Nephron (organoid): ENCODE results near the gene SLC38A10.

Experiments
- H3K27ac Mint-ChIP-seq, 3 experiments: 2 replicates each; pipeline ENCODE4 v1.8.0; 2020; ENCODE audit warnings: mixed read lengths in 3 of 3, mild to moderate bottlenecking in 2 of 3, moderate library complexity in 1 of 3
- H3K27me3 Mint-ChIP-seq: 2 replicates; pipeline ENCODE4 v1.8.0; 2021; ENCODE audit warnings: low read depth, mild to moderate bottlenecking, moderate library complexity, mixed read lengths
- H3K36me3 Mint-ChIP-seq: 2 replicates; pipeline ENCODE4 v1.8.0; 2020; ENCODE audit warnings: low read depth, mixed read lengths
- H3K4me1 Mint-ChIP-seq: 2 replicates; pipeline ENCODE4 v1.8.0; 2020; ENCODE audit warnings: mixed read lengths
- H3K4me3 Mint-ChIP-seq, 3 experiments: 2 replicates each; pipeline ENCODE4 v1.8.0; 2020; ENCODE audit warnings: mild to moderate bottlenecking in 3 of 3, mixed read lengths in 3 of 3, moderate library complexity in 2 of 3
- H3K9me3 Mint-ChIP-seq: 2 replicates; pipeline ENCODE4 v1.8.0; 2020; ENCODE audit warnings: mixed read lengths
- TF ChIP-seq, protein P1 (sequence below), 3 experiments: fragments of 200-600 bp; sonication (generic); IDR thresholded peaks; one replicate each; pipeline ENCODE4 v1.5.0; 2021; ENCODE audit warnings: antibody characterized with exemption in 3 of 3; ENCODE audit not compliant: unreplicated experiment in 3 of 3

Gene SLC38A10

GRCh38 chr17:81277421-81277820 is 17.7 kb downstream of the SLC38A10 start:
- Mint-ChIP-seq H3K9me3 (no peaks in the 10 kb centered on the region), H3K27me3 (no peaks in the 10 kb centered on the region), H3K36me3 (peaks cover 34% of the 10 kb centered on the region), H3K4me1 (peaks cover 8% of the 10 kb centered on the region), H3K4me3 (no peak overlapping the region), H3K27ac (peak overlapping the region in 2 of 3 experiments; percentile 48 to 63)
- TF ChIP-seq, protein P1, sequence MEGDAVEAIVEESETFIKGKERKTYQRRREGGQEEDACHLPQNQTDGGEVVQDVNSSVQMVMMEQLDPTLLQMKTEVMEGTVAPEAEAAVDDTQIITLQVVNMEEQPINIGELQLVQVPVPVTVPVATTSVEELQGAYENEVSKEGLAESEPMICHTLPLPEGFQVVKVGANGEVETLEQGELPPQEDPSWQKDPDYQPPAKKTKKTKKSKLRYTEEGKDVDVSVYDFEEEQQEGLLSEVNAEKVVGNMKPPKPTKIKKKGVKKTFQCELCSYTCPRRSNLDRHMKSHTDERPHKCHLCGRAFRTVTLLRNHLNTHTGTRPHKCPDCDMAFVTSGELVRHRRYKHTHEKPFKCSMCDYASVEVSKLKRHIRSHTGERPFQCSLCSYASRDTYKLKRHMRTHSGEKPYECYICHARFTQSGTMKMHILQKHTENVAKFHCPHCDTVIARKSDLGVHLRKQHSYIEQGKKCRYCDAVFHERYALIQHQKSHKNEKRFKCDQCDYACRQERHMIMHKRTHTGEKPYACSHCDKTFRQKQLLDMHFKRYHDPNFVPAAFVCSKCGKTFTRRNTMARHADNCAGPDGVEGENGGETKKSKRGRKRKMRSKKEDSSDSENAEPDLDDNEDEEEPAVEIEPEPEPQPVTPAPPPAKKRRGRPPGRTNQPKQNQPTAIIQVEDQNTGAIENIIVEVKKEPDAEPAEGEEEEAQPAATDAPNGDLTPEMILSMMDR (IDR thresholded peaks at IDR 0.05; ENCODE audit: unreplicated experiment in 3 of 3) = no peak

DNA sequence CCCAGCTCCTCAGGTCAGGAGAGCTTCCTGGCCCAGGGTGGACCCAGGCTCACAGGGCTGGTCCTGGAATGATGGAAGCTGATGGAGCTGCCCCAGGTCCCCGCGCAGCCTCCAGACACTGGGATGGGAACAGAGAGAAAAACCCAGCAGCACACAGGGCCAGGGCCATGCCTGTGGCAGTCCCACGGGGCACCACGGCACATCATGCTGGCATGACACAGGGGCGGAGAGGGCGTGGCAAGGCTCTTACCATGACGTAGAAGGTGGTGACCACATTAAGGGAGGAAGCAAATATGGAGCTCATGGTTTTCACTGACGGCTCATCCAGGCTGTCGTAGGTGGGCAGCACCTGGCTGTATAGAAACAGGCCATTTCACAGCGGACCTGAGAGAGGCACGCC is 18.3 kb downstream of the SLC38A10 start:
- Mint-ChIP-seq H3K27ac (no peak overlapping the region), H3K4me3 (no peak overlapping the region), H3K27me3 (no peaks in the 10 kb centered on the region), H3K9me3 (no peaks in the 10 kb centered on the region), H3K4me1 (peaks cover 8% of the 10 kb centered on the region), H3K36me3 (peaks cover 35% of the 10 kb centered on the region)
- TF ChIP-seq, protein P1 (IDR thresholded peaks at IDR 0.05; ENCODE audit: unreplicated experiment in 3 of 3) = no peak

DNA sequence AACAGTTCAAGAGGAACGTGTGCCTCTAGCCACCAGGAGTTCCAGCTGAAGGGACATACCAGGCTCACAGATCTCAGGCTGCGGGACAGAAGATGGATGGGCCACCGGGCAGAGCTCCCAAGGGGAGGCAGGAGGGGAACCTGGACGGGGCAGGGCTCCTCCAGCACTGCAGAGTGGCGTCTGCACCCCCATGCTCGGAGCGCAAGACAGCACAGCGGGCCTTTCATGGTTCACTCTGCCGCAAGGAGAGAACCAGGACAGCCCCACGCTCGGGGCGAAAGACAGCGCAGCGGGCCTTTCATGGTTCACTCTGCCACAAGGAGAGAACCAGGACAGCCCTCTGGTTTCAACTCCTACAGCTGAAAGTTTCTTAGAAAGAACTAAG is 20.6 kb downstream of the SLC38A10 start:
- no peak overlapping the region for H3K27ac Mint-ChIP-seq
- H3K27me3 Mint-ChIP-seq = no peaks in the 10 kb centered on the region
- H3K36me3 Mint-ChIP-seq = peaks cover 42% of the 10 kb centered on the region
- H3K4me1 Mint-ChIP-seq = peaks cover 8% of the 10 kb centered on the region
- no peaks in the 10 kb centered on the region for H3K9me3 Mint-ChIP-seq
- TF ChIP-seq, protein P1 (IDR thresholded peaks at IDR 0.05; ENCODE audit: unreplicated experiment in 3 of 3) = no peak
- H3K4me3 Mint-ChIP-seq = no peak overlapping the region

GRCh38 chr17:81273698-81274470 is 21.2 kb downstream of the SLC38A10 start:
- Mint-ChIP-seq H3K4me1 (peaks cover 8% of the 10 kb centered on the region), H3K27me3 (no peaks in the 10 kb centered on the region), H3K4me3 (no peak overlapping the region), H3K36me3 (peaks cover 48% of the 10 kb centered on the region), H3K27ac (no peak overlapping the region), H3K9me3 (no peaks in the 10 kb centered on the region)
- TF ChIP-seq, protein P1 (IDR thresholded peaks at IDR 0.05; ENCODE audit: unreplicated experiment in 3 of 3) = no peak

GRCh38 chr17:81272616-81273015 is 22.5 kb downstream of the SLC38A10 start:
- TF ChIP-seq, protein P1 (IDR thresholded peaks at IDR 0.05; ENCODE audit: unreplicated experiment in 3 of 3) = no peak
- Mint-ChIP-seq H3K27ac (no peak overlapping the region), H3K9me3 (no peaks in the 10 kb centered on the region), H3K4me1 (peaks cover 7% of the 10 kb centered on the region), H3K4me3 (no peak overlapping the region), H3K36me3 (peaks cover 59% of the 10 kb centered on the region), H3K27me3 (no peaks in the 10 kb centered on the region)

DNA sequence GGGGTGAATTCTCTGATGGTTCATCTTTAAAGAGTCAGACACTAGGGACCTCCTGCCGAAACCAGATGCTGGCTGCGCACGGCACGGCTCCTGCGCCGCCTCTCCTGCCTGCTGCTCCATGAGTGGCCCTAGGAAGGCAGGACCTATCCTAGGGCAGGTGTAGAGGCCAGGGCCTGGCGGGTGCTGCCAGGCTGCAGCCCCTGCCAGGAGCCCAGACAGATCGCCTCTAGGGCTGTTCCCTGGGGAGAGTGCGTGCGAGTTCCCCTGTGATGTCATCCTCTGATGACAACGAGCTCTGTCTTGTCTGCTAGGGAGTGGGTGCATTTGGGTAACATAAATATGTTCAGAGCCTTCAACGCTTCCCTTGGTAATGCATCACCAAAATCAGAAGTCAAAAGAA is 23.9 kb downstream of the SLC38A10 start:
- Mint-ChIP-seq H3K4me1 (no peaks in the 10 kb centered on the region), H3K36me3 (peaks cover 64% of the 10 kb centered on the region), H3K27me3 (no peaks in the 10 kb centered on the region), H3K27ac (no peak overlapping the region), H3K9me3 (no peaks in the 10 kb centered on the region), H3K4me3 (no peak overlapping the region)
- TF ChIP-seq, protein P1 (IDR thresholded peaks at IDR 0.05; ENCODE audit: unreplicated experiment in 3 of 3) = no peak
